Mammary epithelial cell (primary cell): ENCODE measurements around the gene ZNF316.

Source experiments
- CTCF ChIP-seq, 2 donors: IDR thresholded peaks in 1 of 2; conservative IDR thresholded peaks in 1 of 2; 2 replicates each; pipeline ENCODE4 v1.5.1; 2011 to 2012; ENCODE audit warnings: inconsistent platforms in 2 of 2, low read length in 2 of 2, mild to moderate bottlenecking in 2 of 2, control low read depth in 1 of 2, low read depth in 1 of 2; ENCODE audit not compliant: insufficient read depth in 1 of 2; ENCODE audit errors: extremely low read depth in 1 of 2
- EZH2 ChIP-seq: IDR thresholded peaks from 2 replicates; pipeline ENCODE4 v1.6.1; 2012; ENCODE audit warnings: low read length, inconsistent platforms, borderline replicate concordance

- TF ChIP-seq CTCF (conservative IDR thresholded peaks at IDR 0.05 in 1 of 2, IDR thresholded peaks at IDR 0.05 in 1 of 2; ENCODE audit: extremely low read depth in 1 of 2, insufficient read depth in 1 of 2, low read depth in 1 of 2, low read length in 2 of 2) (no peak), EZH2 (no peak)
These were observed 3.1 kb upstream of the ZNF316 start for GRCh38 chr7:6634021-6634420.
